HuH-7.5 (cell line): Measurements from ENCODE around the gene KLHL2.
"Not testable (repeated sequence)": the region's sequence is repeated elsewhere in the genome, so short reads cannot be mapped to it uniquely, and the experiment has no call there.

ENCODE experiments used
- DNase-seq: peaks from one replicate; pipeline ENCODE4 v3.0.0; 2011; ENCODE audit warnings: low spot score

KLHL2 gene

GRCh38 chr4:165232623-165233433 is 25.5 kb downstream of the KLHL2 start:
- DNase-seq: not testable (repeated sequence)

- DNase-seq: no peak
These were observed 27.4 kb downstream of the KLHL2 start for GRCh38 chr4:165234766-165235165.

DNA sequence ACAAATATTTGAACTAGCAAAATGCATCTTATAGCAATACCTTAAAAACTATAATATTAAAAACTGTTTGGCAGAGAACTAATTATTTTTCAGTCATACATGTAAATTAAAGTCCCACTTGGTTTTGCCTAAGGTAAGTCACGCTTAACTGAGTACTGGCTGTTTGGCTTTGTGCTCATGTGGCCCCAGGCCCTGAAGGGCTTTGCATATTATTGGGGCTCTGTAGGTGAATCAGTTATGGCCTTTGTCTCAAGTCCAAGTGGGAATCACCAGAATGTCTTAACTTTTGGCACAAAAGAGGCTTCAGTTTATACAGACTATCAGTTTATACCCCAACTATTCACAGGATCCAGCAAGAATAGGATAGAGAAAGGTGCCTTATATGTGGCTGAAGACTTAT is 29.5 kb downstream of the KLHL2 start:
- not testable (repeated sequence) for DNase-seq

GRCh38 chr4:165238041-165238640 is 30.8 kb downstream of the KLHL2 start:
- not testable (repeated sequence) for DNase-seq

DNA sequence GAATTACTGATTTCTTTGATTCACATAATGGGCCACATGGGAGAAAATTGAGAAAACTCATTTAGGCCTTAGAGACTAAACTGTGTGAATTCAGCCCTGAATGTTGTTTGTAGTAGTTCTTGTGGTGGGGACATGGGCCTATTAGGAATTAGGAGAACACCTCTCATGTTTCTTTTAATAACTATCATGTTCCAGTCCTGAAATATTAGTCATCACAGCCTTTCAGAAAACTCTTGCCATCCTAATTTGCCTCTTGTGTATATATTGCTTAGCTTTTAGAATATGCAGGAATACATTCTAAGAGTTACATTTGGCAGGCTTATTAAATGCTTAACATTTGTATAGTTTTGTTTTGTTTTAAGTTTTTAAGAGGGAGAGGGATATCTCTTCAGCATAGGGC is 33.4 kb downstream of the KLHL2 start:
- not testable (repeated sequence) for DNase-seq

GRCh38 chr4:165244148-165244547 is 36.8 kb downstream of the KLHL2 start:
- DNase-seq: not testable (repeated sequence)

DNA sequence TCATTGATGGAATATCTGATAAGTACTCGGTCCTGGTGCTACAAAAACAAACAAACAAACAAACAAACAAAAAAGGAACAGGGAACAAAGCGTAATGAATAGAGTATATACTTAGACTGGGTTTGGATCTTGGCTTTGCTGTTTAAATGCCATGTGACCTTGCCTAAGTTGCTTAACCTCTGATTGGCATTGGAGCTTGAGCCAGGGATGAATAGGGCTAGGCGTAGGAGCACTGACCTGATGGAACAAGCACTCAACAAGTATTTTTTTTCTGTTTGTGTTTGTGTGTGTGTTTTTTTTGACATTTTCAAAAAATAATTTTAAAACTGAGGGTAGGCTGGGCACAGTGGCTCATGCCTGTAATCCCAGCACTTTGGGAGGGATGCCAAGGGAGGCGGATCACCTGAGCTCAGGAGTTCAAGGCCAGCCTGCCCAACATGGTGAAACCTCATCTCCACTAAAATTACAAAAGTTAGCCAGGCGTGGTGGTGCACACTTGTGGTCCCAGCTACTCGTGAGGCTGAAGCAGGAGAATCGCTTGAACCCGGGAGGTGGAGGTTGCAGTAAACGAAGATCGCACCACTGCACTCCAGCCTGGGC is 37.3 kb downstream of the KLHL2 start:
- DNase-seq: not testable (repeated sequence)

- no peak for DNase-seq
These were observed 40.7 kb downstream of the KLHL2 start for GRCh38 chr4:165248102-165248501.

DNA sequence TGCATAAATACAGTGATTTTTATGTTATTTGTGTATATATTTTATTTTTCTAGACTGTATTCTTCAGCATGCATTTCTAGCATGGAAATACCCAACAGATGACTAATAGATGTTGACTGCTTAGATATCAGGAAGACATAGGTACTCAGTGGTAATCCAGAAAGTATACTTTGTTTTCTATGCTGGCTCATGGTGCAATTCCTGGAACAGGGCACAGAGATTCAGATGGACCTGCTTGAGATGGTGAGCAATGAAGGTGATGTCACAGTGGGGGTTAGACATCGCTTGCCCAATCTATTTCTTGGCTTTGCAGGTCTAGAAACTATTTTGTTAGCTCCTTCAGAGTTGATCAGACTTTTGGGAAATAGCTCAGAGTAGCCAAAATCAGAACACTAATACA is 41.5 kb downstream of the KLHL2 start:
- DNase-seq: not testable (repeated sequence)

GRCh38 chr4:165254771-165255170 is 47.4 kb downstream of the KLHL2 start:
- DNase-seq: not testable (repeated sequence)

- DNase-seq: not testable (repeated sequence)
These were observed 48.1 kb downstream of the KLHL2 start for GRCh38 chr4:165255439-165255838.

- not testable (repeated sequence) for DNase-seq
These were observed 48.8 kb downstream of the KLHL2 start for GRCh38 chr4:165256074-165256659.

DNA sequence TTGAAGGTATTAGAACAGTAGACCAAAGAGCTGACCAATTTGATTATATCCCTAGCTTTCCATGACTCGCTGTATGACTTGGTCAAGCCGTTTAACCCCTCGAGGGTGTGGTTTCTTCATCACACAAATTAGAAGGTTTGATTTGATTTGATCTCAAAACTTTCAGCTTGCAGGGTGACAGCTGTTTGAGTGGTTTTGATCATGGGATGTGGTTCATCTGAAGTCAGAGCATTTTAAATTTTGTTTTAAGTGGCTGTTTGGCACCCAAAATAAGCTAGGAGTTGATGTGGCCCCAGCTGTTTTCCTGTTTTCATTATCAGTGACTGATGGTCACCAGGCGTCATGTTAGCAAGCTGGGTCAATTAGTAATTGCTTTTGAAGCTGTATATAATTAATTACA is 52.4 kb downstream of the KLHL2 start:
- not testable (repeated sequence) for DNase-seq

DNA sequence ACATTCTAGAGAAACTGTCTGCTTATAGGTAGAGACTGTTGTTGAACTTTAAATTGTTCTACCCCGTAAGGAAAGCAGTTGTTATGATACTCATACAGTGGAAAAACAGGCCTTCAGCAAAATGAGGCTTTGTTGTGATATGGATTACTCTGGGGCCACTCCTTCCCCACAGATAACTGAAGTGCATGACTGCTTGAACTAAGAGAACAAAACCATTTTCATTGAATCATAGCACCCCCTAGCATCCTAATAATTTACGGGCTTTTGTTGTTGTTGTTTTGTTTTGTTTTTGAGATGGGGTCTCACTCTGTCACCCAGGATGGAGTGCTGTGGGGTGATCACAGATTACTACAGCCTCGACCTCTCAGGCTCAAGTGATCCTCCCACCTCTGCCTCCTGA is 54.9 kb downstream of the KLHL2 start:
- not testable (repeated sequence) for DNase-seq

DNA sequence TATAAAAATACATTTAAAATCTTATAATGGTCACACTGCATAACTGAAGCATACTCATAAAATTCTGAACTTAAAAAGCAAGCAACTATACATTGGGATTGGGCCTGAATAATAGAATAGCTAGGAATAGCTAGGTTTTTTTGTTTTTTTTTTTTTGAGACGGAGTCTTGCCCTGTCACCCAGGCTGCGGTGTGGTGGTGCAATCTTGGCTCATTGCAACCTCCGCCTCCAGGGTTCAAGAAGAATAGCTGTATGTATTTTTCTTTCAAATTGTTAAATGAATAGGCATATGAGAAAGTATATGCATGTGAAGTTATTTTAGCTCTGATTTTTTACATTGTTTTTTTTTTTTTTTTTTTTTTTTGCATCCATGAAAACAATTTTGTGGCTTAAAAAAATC is 56.1 kb downstream of the KLHL2 start:
- DNase-seq: not testable (repeated sequence)

GRCh38 chr4:165269931-165270330 is 62.6 kb downstream of the KLHL2 start:
- not testable (repeated sequence) for DNase-seq

- not testable (repeated sequence) for DNase-seq
These were observed 66.1 kb downstream of the KLHL2 start for GRCh38 chr4:165273443-165273842.

- not testable (repeated sequence) for DNase-seq
These were observed 68.0 kb downstream of the KLHL2 start for GRCh38 chr4:165275357-165275756.

- DNase-seq: not testable (repeated sequence)
These were observed 72.2 kb downstream of the KLHL2 start for GRCh38 chr4:165279531-165279930.

DNA sequence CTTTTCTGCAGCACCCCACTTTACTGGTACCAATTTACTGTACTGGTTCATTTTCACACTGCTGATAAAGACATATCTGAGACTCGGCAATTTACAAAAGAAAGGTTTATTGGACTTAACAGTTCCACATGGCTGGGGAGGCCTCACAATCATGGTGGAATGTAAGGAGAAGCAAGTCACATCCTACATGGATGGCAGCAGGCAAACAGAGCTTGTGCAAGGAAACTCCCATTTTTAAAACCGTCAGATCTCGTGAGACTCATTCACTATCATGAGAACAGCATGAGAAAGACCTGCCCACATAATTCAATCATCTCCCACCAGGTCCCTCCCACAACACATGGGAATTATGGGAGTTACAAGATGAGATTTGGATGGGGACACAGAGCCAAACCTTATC is 77.3 kb downstream of the KLHL2 start:
- DNase-seq: not testable (repeated sequence)

DNA sequence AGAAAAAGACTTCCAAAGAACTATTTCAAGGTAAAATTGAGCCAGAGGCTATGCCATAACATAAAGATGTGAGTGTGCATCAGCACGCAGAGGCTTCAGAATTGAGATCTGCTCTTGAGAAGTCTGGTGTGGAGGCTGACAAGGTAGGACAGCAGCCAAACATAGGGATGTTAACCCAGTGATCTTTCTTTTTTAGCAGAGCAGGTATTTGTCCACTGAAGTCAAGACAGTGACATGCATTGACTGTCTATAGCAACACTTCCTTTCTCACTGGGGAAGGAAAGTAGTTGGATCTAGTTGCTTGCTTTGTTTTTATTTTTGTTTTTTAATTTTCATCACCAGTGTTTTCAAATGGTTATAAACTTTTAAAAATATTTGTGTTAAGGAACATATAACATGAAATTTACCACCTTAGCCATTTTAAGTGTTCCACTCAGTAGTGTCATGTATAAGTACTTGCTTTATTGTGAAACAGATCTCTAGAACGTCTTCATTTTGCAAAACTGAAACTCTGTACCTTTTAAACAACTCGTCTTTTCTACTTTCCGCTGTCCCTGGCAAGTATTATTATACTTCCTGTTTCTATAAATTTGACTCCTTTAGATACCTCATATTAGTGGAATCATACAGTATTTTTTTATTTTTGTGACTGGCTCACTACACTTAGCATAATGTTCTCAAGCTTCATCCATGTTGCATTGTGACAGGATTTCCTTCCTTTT is 79.4 kb downstream of the KLHL2 start:
- DNase-seq: not testable (repeated sequence)

DNA sequence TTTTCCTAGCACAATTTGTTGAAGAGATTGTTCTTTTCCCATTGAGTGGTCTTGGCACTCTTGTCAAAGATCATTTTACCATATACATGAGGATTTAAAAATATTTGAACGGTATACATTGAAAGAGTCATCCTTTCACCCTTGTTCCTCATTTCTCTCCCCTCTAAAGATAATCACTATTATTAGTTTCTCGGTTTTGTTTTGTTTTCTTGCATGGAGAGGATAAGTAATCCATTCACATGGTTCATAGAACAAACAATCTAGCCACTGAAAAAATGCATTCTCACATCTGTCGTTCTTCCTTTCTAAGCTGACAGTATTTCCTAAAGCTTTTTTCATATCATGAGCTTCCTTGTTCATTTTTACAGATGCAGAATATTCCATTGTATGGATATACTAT is 80.9 kb downstream of the KLHL2 start:
- DNase-seq: no peak
